ENCODE data around the gene FOXL2NB. TPM values are rescaled to one million over a fixed set of nuclear protein-coding genes. Genes with fewer than 3 reads are reported as not detected.

Gene FOXL2NB
- total RNA-seq, 1 donor: 101 TPM

DNA sequence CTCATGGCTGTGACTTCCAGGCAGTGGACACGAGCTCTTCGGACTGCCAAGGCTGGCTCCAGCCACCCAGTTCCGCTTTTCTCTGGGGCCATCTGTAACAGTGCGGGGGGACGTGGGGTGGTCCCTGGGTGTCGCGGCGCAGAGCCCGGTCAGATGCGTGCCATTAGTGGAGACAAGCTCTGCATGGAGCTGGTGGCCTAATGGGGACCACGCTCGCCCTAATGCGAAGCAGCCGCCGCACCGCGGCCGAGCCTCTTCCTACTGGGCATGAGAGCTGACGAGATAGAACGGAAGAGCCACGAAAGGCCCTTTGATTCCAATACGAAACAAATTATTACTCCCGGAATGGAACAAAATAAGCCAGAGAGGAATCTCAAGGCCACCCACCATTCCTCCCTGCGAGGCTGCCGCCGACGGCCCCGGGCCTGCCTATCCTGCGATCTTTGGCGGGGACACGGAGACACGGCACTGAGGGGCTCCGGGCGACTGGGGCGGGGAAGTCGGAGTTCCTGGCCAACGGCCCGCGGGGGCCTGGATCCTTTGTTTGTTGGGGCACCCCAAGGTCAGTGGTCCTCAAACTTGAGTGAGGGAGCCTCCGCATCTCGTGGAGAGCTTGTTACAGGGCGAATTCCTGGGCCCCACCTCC is 18.2 kb upstream of the FOXL2NB start:
- no peak for TF ChIP-seq CTCF (IDR thresholded peaks at IDR 0.05; ENCODE audit: insufficient read depth, low read depth, low read length)
- no peak overlapping the region for H3K4me3 ChIP-seq (ENCODE audit: low read depth, low read length)
- no peak for DNase-seq (ENCODE audit: low read depth)

DNA sequence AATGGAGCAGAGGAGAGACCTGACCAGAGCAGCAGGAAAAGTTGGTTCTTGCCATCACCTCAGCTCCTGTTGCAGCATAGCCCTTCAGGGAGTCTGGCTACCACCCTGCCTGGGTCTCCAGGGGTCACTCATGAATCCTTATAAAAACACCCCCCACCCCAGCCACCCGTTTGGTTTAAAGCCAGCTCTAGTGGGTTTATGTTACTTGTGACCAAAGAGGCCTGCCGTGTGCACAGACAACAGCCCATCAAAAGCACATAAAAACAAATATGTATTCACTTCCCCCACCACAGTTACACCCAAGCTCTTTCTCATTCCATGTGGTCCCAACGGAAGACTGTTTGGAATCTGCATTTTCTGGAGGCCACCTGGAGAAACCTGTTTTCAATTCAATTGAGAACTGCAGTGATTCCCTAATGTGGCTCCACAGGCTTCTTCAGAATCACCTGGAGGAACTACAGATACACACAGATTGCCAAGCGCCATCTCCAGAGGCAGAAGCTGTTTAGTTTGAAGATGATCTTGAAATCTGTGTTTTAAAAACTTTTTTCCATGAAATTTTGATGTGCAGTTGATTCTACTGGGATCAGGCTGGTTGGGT is 13.8 kb upstream of the FOXL2NB start:
- no peak overlapping the region for H3K4me3 ChIP-seq (ENCODE audit: low read depth, low read length)
- TF ChIP-seq CTCF (IDR thresholded peaks at IDR 0.05; ENCODE audit: insufficient read depth, low read depth, low read length): no peak
- DNase-seq (ENCODE audit: low read depth): no peak

GRCh38 chr3:138933981-138934691 is 12.9 kb upstream of the FOXL2NB start:
- no peak for TF ChIP-seq CTCF (IDR thresholded peaks at IDR 0.05; ENCODE audit: insufficient read depth, low read depth, low read length)
- DNase-seq (ENCODE audit: low read depth): peak; percentile 16
- no peak overlapping the region for H3K4me3 ChIP-seq (ENCODE audit: low read depth, low read length)

GRCh38 chr3:138935505-138935862 is 11.5 kb upstream of the FOXL2NB start:
- no peak overlapping the region for H3K4me3 ChIP-seq (ENCODE audit: low read depth, low read length)
- TF ChIP-seq CTCF (IDR thresholded peaks at IDR 0.05; ENCODE audit: insufficient read depth, low read depth, low read length): no peak
- no peak for DNase-seq (ENCODE audit: low read depth)

GRCh38 chr3:138935863-138936740 is 10.9 kb upstream of the FOXL2NB start:
- H3K4me3 ChIP-seq (ENCODE audit: low read depth, low read length): peak overlapping the region; percentile 53
- DNase-seq (ENCODE audit: low read depth): peak; percentile 77
- TF ChIP-seq CTCF (IDR thresholded peaks at IDR 0.05; ENCODE audit: insufficient read depth, low read depth, low read length): peak; percentile 69

Measured in fibroblast of villous mesenchyme (primary cell).